ENCODE data around the gene NDUFAB1. TPM values are rescaled to one million over a fixed set of nuclear protein-coding genes. Genes with fewer than 3 reads are reported as not detected.

NDUFAB1 gene
- total RNA-seq, 4 donors from 2014 or later = 68.5 to 135 (median 95.1) TPM

DNA sequence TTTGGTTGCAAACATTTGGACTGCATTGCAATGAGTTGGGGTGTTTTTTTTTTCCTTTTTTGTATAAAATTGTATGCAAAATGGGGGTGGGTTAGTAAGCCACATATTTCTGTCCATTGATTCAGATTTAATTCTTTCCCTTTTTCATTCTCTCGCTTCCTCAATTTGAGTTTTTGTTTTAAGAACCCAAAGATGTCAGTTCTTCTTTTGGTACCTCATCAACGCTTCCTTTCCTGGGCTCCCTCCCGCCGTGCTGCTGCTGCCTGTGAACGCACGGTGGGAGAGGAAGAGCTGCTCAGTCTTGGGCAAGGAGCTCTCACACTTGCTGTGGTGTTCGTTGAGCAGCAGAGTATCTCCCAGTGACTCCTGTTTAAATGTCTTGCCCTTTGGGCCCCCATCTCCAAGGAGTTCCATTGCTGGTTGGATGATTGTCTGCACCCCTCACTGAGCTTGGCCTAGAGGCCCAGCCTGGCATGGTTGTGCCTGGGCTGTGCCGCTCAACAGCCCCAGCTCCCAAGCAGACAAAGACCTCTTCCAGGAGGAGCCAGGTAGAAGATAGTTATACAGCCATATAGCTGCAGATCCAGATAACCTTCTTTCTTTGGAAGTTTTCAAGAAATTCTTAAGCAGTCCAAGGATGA is 25.0 kb downstream of the NDUFAB1 start:
- no peak for TF ChIP-seq POLR2A (IDR thresholded peaks at IDR 0.05)
- Histone ChIP-seq H3K4me3 (replicated peaks in 1 of 3) (no peak overlapping the region), H3K36me3 (peaks cover 69 to 70% of the 10 kb centered on the region in 2 donors), H3K9me3 (no peaks in the 10 kb centered on the region), H3K27me3 (no peaks in the 10 kb centered on the region), H3K4me1 (no peaks in the 10 kb centered on the region), H3K27ac (no peak overlapping the region)
- no peak for DNase-seq
- intact Hi-C loops (cut with DNase I) = no loop called here
- WGBS, 2 donors = 77 to 86% methylated on average over 8 of the region's 8 CpGs

DNA sequence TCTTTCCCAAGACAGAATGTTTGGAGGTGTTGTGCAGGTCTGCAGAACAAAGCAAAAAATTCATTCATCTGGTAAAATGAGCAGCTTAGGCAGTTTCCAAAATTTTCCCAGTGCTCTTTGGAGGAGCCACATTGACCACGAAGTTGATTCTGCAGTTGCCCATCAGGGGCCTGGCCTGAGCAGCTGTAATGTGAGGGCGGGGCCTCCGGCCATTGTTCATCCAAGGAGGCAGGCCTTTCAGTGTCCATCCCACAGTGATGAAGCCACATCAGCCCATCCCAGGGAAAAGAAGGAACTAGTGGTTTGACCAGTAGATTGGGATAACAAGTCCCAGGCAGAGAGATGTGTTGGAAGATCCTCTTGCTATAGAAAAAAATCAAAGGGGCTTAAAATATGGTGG is 28.5 kb downstream of the NDUFAB1 start:
- TF ChIP-seq POLR2A (IDR thresholded peaks at IDR 0.05) = no peak
- TF ChIP-seq, protein P1, sequence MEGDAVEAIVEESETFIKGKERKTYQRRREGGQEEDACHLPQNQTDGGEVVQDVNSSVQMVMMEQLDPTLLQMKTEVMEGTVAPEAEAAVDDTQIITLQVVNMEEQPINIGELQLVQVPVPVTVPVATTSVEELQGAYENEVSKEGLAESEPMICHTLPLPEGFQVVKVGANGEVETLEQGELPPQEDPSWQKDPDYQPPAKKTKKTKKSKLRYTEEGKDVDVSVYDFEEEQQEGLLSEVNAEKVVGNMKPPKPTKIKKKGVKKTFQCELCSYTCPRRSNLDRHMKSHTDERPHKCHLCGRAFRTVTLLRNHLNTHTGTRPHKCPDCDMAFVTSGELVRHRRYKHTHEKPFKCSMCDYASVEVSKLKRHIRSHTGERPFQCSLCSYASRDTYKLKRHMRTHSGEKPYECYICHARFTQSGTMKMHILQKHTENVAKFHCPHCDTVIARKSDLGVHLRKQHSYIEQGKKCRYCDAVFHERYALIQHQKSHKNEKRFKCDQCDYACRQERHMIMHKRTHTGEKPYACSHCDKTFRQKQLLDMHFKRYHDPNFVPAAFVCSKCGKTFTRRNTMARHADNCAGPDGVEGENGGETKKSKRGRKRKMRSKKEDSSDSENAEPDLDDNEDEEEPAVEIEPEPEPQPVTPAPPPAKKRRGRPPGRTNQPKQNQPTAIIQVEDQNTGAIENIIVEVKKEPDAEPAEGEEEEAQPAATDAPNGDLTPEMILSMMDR (IDR thresholded peaks at IDR 0.05) = no peak
- no peak overlapping the region for H3K4me3 ChIP-seq (replicated peaks in 1 of 3)
- peaks cover 92 to 93% of the 10 kb centered on the region in 2 donors for H3K36me3 ChIP-seq
- no peak overlapping the region for H3K27ac ChIP-seq
- H3K9me3 ChIP-seq = no peaks in the 10 kb centered on the region
- no peak for DNase-seq
- H3K4me1 ChIP-seq = no peaks in the 10 kb centered on the region
- intact Hi-C loops (cut with DNase I) = loop anchor here (10.0 kb wide), 1 partner anchor 77 kb away; the partner anchor contains the start of genes DCTN5 and PALB2
- no peaks in the 10 kb centered on the region for H3K27me3 ChIP-seq
- WGBS, 2 donors = 94 to 95% methylated on average over 3 of the region's 3 CpGs

DNA sequence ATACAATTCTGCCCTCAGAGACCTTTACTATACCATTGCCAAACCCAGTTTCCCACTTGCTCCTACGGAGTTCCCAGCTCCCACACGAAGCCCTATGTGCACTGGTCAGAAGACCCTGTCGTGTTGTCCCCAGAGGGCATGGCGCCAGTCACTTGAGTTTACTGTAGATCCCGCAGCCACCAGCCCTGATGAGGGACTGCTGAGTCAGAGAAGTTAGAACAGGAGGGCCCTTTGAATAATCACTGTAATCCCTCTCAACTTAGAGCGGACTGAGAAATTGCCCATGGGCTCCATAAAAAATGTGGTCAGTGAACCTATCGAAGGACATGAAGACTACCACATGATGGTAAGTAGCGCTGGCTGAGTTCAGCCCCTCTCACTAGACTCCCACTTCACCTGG is 29.4 kb downstream of the NDUFAB1 start:
- Histone ChIP-seq H3K4me1 (no peaks in the 10 kb centered on the region), H3K9me3 (no peaks in the 10 kb centered on the region), H3K4me3 (replicated peaks in 1 of 3) (no peak overlapping the region), H3K36me3 (peaks cover 92 to 94% of the 10 kb centered on the region in 2 donors), H3K27ac (no peak overlapping the region), H3K27me3 (no peaks in the 10 kb centered on the region)
- TF ChIP-seq POLR2A (IDR thresholded peaks at IDR 0.05) = no peak
- TF ChIP-seq, protein P1 (IDR thresholded peaks at IDR 0.05) = no peak
- no peak for DNase-seq
- intact Hi-C loops (cut with DNase I) = loop anchor here (10.0 kb wide), 1 partner anchor 78 kb away; the partner anchor contains the start of genes DCTN5 and PALB2
- WGBS, 2 donors = 96 to 98% methylated on average over 8 of the region's 8 CpGs

DNA sequence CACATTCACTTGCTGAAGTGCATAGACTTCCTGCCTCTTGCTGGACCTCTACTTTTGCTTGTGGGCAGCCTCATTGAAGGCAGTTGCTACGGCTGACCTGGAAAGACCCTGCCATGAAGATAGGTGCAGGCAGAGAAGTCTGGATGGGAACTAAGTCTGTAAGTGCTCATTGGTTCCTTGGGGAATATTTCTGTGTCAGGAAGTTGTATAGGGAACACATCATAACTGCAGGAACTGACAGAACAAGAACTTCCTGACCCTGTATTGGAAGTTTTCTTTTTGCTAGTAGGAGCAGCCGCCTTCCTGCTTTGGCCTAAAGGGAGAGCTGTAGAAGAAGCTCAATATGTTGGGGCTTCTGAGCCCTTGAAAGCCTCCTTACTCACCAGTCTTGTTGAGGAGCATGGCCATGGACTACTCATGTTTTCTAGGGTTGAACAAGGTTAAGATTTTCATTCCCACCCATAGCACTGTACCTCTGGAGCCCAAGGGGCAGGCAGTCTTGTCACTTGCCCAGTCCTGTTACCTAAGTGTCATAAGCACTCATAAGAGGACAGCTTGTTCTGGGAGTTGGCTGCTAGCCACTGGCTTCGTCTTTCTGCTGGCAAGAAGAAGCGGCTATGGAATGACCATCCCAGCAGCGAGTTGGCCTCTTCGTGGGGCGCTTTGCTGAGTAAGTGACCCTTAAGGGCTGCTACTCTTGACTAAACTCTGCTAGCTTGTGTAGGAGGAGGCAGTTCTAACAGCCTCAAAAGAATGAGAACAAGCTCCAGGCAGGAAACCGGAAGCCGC is 31.3 kb downstream of the NDUFAB1 start:
- TF ChIP-seq POLR2A (IDR thresholded peaks at IDR 0.05) = no peak
- TF ChIP-seq, protein P1 (IDR thresholded peaks at IDR 0.05) = no peak
- Histone ChIP-seq H3K4me3 (replicated peaks in 1 of 3) (no peak overlapping the region), H3K9me3 (no peaks in the 10 kb centered on the region), H3K27ac (peak overlapping the region in 1 of 3 donors; percentile 44), H3K4me1 (no peaks in the 10 kb centered on the region), H3K27me3 (no peaks in the 10 kb centered on the region), H3K36me3 (peaks cover 85 to 86% of the 10 kb centered on the region in 2 donors)
- intact Hi-C loops (cut with DNase I) = loop anchor here (5.0 to 10.0 kb wide), 2 partner anchors 52 to 80 kb away; partner anchors contain the start of genes DCTN5, GGA2 and PALB2
- WGBS, 2 donors = 53 to 63% methylated on average over 9 of the region's 9 CpGs
- DNase-seq = peak; percentile 78 to 83

DNA sequence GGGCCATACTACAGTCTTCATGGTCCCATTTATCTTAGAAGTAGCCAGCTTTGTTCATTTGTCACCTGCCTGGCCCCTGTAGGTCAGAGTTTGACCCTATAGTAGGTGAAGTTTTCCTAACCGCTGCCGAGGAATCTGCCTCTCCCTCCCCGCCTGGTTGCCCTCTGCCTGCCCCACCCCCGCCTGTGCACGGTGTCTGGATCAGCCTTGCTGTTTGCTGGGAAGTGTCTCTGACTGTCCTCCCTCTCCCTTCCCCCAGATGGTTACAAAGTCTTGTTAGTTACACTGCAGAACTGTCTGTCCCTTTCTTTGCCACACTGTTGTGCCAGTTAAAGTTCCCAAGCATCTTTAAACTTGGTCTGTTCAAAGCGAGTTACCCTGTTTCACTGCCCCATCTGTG is 32.9 kb downstream of the NDUFAB1 start:
- peaks cover 71 to 74% of the 10 kb centered on the region in 2 donors for H3K36me3 ChIP-seq
- H3K9me3 ChIP-seq = no peaks in the 10 kb centered on the region
- TF ChIP-seq, protein P1 (IDR thresholded peaks at IDR 0.05) = no peak
- TF ChIP-seq POLR2A (IDR thresholded peaks at IDR 0.05) = no peak
- no peak for DNase-seq
- H3K27ac ChIP-seq = no peak overlapping the region
- H3K4me1 ChIP-seq = peaks cover 11 to 15% of the 10 kb centered on the region in 2 donors
- intact Hi-C loops (cut with DNase I) = loop anchor here (5.0 to 10.0 kb wide), 2 partner anchors 51 to 82 kb away; partner anchors contain the start of genes DCTN5, GGA2 and PALB2
- 79 to 81% methylated on average over 6 of the region's 6 CpGs for WGBS, 2 donors
- H3K27me3 ChIP-seq = no peaks in the 10 kb centered on the region
- H3K4me3 ChIP-seq (replicated peaks in 1 of 3) = no peak overlapping the region

All from thyroid gland (tissue), 4 donors.